Mesendoderm (in vitro differentiated cells): ENCODE measurements around the gene PICALM.
"Not testable (repeated sequence)": the region's sequence is repeated elsewhere in the genome, so short reads cannot be mapped to it uniquely, and the experiment has no call there.

Experiments used
- DNase-seq: peaks from one replicate; pipeline ENCODE4 v3.0.0; 2013
- H2AK5ac ChIP-seq: 2 replicates; pipeline ENCODE4 v1.6.1; 2013; ENCODE audit warnings: low read length, inconsistent platforms
- H2BK120ac ChIP-seq: 2 replicates; pipeline ENCODE4 v1.6.1; 2013; ENCODE audit warnings: low read depth, mild to moderate bottlenecking, low read length, moderate library complexity, mixed read lengths
- H2BK15ac ChIP-seq: replicated peaks from 2 replicates; pipeline ENCODE4 v1.6.1; 2013; ENCODE audit warnings: low read depth, mild to moderate bottlenecking, moderate library complexity
- H2BK5ac ChIP-seq: 2 replicates; pipeline ENCODE4 v1.6.1; 2013; ENCODE audit warnings: low read length, inconsistent platforms
- H3K18ac ChIP-seq: 2 replicates; pipeline ENCODE4 v1.6.1; 2013; ENCODE audit warnings: mild to moderate bottlenecking, low read length, mixed read lengths
- H3K23ac ChIP-seq: one replicate; pipeline ENCODE4 v1.6.1; 2013; ENCODE audit warnings: low read length
- H3K27ac ChIP-seq: 2 replicates; pipeline ENCODE4 v1.5.1; 2013; ENCODE audit warnings: low read depth, mild to moderate bottlenecking, inconsistent platforms, low read length, moderate library complexity
- H3K27me3 ChIP-seq: 2 replicates; pipeline ENCODE4 v1.6.1; 2013; ENCODE audit warnings: low read length, control low read depth, mild to moderate bottlenecking, inconsistent platforms; ENCODE audit not compliant: insufficient read depth, poor library complexity
- H3K36me3 ChIP-seq: 2 replicates; pipeline ENCODE4 v1.6.1; 2013; ENCODE audit warnings: low read length, inconsistent platforms; ENCODE audit not compliant: control insufficient read depth, insufficient read depth
- H3K4ac ChIP-seq: one replicate; pipeline ENCODE4 v1.6.1; 2013; ENCODE audit warnings: low read depth, mild to moderate bottlenecking, low read length, moderate library complexity
- H3K4me1 ChIP-seq: 2 replicates; pipeline ENCODE4 v1.6.1; 2013; ENCODE audit warnings: low read depth, low read length, inconsistent platforms; ENCODE audit not compliant: control insufficient read depth
- H3K4me2 ChIP-seq: 2 replicates; pipeline ENCODE4 v1.6.1; 2013; ENCODE audit warnings: low read length
- H3K4me3 ChIP-seq: 2 replicates; pipeline ENCODE4 v1.5.1; 2013; ENCODE audit warnings: mild to moderate bottlenecking, low read length
- H3K56ac ChIP-seq: one replicate; pipeline ENCODE4 v1.6.1; 2013; ENCODE audit warnings: low read length
- H3K79me1 ChIP-seq: 2 replicates; pipeline ENCODE4 v1.6.1; 2013; ENCODE audit warnings: low read length, inconsistent platforms
- H3K79me2 ChIP-seq: 2 replicates; pipeline ENCODE4 v1.6.1; 2013; ENCODE audit warnings: mild to moderate bottlenecking, low read length; ENCODE audit not compliant: control insufficient read depth, insufficient read depth
- H3K9ac ChIP-seq: 2 replicates; pipeline ENCODE4 v1.6.1; 2013; ENCODE audit warnings: low read length, inconsistent platforms
- H4K5ac ChIP-seq: one replicate; pipeline ENCODE4 v1.6.1; 2013; ENCODE audit warnings: low read length
- H4K8ac ChIP-seq: one replicate; pipeline ENCODE4 v1.6.1; 2013; ENCODE audit warnings: low read depth, mild to moderate bottlenecking, control low read depth, low read length, moderate library complexity
- WGBS: extraction: QIAGEN DNeasy Blood & Tissue Kit; methylation state at CpG from one replicate; pipeline ENCODE4 v1.1.7; 2013; ENCODE audit warnings: low lambda C conversion rate, missing lambda C conversion rate; ENCODE audit not compliant: insufficient coverage; ENCODE audit errors: extremely low coverage; 5-methylcytosine and 5-hydroxymethylcytosine counted together

Gene PICALM

GRCh38 chr11:85935751-85936150 is 133.1 kb downstream of the PICALM start:
- no peak overlapping the region for H3K23ac ChIP-seq
- H3K4me1 ChIP-seq = no peaks in the 10 kb centered on the region
- no peak overlapping the region for H2AK5ac ChIP-seq
- H3K27me3 ChIP-seq = no peaks in the 10 kb centered on the region
- H2BK5ac ChIP-seq = peak overlapping the region; percentile 13
- no peaks in the 10 kb centered on the region for H3K79me1 ChIP-seq
- no peak overlapping the region for H4K8ac ChIP-seq
- no peak overlapping the region for H3K18ac ChIP-seq
- H3K36me3 ChIP-seq = no peaks in the 10 kb centered on the region
- no peak overlapping the region for H4K5ac ChIP-seq
- H3K4ac ChIP-seq = no peak overlapping the region
- no peak for DNase-seq
- WGBS = no CpG with 5 or more reads among the region's 10 CpGs
- H2BK120ac ChIP-seq = no peak overlapping the region
- no peak overlapping the region for H2BK15ac ChIP-seq
- no peak overlapping the region for H3K27ac ChIP-seq
- H3K79me2 ChIP-seq = no peaks in the 10 kb centered on the region
- peak overlapping the region; percentile 15 for H3K56ac ChIP-seq
- no peak overlapping the region for H3K4me3 ChIP-seq
- no peak overlapping the region for H3K4me2 ChIP-seq
- H3K9ac ChIP-seq = no peak overlapping the region

- no peak overlapping the region for H2BK120ac ChIP-seq
- WGBS = no CpG with 5 or more reads among the region's 47 CpGs
- no peak overlapping the region for H3K18ac ChIP-seq
- H2BK15ac ChIP-seq = no peak overlapping the region
- H3K4me1 ChIP-seq = no peaks in the 10 kb centered on the region
- no peak overlapping the region for H2BK5ac ChIP-seq
- no peak overlapping the region for H3K4ac ChIP-seq
- no peak overlapping the region for H3K56ac ChIP-seq
- no peaks in the 10 kb centered on the region for H3K79me1 ChIP-seq
- no peak overlapping the region for H4K8ac ChIP-seq
- H3K36me3 ChIP-seq = no peaks in the 10 kb centered on the region
- no peak overlapping the region for H3K4me2 ChIP-seq
- no peaks in the 10 kb centered on the region for H3K79me2 ChIP-seq
- no peak overlapping the region for H3K4me3 ChIP-seq
- no peak overlapping the region for H4K5ac ChIP-seq
- H3K27me3 ChIP-seq = no peaks in the 10 kb centered on the region
- H3K23ac ChIP-seq = no peak overlapping the region
- no peak overlapping the region for H3K27ac ChIP-seq
- H3K9ac ChIP-seq = no peak overlapping the region
- no peak for DNase-seq
- H2AK5ac ChIP-seq = no peak overlapping the region
These were observed 134.2 kb downstream of the PICALM start for GRCh38 chr11:85934596-85935169.

DNA sequence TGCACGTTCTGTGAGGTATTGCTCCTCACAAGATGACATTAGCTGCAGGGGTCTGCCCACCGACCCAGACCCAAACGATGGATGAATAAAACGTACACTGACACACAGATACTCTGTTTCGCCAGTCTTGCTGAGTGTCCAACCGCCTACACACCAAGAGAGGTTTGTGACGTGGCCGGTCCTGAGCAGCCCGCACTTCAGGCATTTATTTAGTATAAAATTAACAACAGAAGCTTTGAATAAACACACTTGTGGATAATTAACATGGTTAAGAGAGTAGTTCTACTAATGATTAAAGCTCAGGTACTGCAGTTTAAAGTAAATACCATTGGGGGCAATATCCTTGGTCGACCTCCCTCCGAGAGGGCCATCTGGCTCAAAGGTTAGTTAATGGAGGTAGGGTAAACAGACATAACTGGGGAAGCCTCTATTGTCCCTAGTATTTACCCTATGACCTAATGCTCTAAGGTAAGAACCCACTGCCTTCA is 138.0 kb downstream of the PICALM start:
- no peak for DNase-seq
- H3K4me3 ChIP-seq = no peak overlapping the region
- H2BK5ac ChIP-seq = no peak overlapping the region
- no peak overlapping the region for H3K9ac ChIP-seq
- H3K27ac ChIP-seq = no peak overlapping the region
- no peak overlapping the region for H3K4ac ChIP-seq
- no peak overlapping the region for H2BK15ac ChIP-seq
- H4K5ac ChIP-seq = no peak overlapping the region
- no peak overlapping the region for H2AK5ac ChIP-seq
- H3K79me1 ChIP-seq = no peaks in the 10 kb centered on the region
- H4K8ac ChIP-seq = no peak overlapping the region
- H3K36me3 ChIP-seq = no peaks in the 10 kb centered on the region
- H3K18ac ChIP-seq = no peak overlapping the region
- H3K4me2 ChIP-seq = no peak overlapping the region
- H3K4me1 ChIP-seq = no peaks in the 10 kb centered on the region
- no peaks in the 10 kb centered on the region for H3K79me2 ChIP-seq
- no CpG with 5 or more reads among the region's 11 CpGs for WGBS
- no peak overlapping the region for H3K23ac ChIP-seq
- no peak overlapping the region for H3K56ac ChIP-seq
- no peaks in the 10 kb centered on the region for H3K27me3 ChIP-seq
- H2BK120ac ChIP-seq = no peak overlapping the region

DNA sequence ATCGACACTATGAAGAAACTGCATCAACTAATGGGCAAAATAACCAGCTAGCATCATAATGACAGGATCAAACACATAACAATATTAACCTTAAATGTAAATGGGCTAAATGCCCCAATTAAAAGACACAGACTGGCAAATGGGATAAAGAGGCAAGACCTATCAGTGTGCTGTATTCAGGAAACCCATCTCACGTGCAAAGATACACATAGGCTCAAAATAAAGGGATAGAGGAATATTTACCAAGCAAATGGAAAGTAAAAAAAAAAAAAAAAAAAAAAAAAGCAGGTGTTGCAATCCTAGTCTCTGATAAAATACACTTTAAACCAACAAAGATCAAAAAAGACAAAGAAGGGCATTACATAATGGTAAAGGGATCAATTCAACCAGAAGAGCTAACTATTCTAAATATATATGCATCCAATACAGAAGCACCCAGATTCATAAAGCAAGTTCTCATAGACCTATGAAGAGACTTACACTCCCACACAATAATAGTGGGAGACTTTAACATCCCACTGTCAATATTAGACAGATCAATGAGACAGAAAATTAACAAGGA is 142.2 kb downstream of the PICALM start:
- not testable (repeated sequence) for DNase-seq, H3K79me2 ChIP-seq, H3K36me3 ChIP-seq, H3K79me1 ChIP-seq, H3K4ac ChIP-seq, H2AK5ac ChIP-seq, H2BK15ac ChIP-seq, H3K4me2 ChIP-seq, H3K27ac ChIP-seq, H3K18ac ChIP-seq, H3K4me1 ChIP-seq, H3K4me3 ChIP-seq, H3K23ac ChIP-seq, H3K56ac ChIP-seq, H3K9ac ChIP-seq, H2BK120ac ChIP-seq, H3K27me3 ChIP-seq, H2BK5ac ChIP-seq, H4K8ac ChIP-seq, H4K5ac ChIP-seq
- WGBS = no CpG with 5 or more reads among the region's 2 CpGs

- Histone ChIP-seq H3K36me3 (no peaks in the 10 kb centered on the region), H3K4me2 (no peak overlapping the region), H3K18ac (no peak overlapping the region), H3K79me2 (no peaks in the 10 kb centered on the region), H2BK5ac (no peak overlapping the region), H2BK15ac (no peak overlapping the region), H3K9ac (no peak overlapping the region), H3K56ac (no peak overlapping the region), H4K8ac (no peak overlapping the region), H3K4me1 (peaks cover 3% of the 10 kb centered on the region), H3K4me3 (no peak overlapping the region), H2BK120ac (no peak overlapping the region), H2AK5ac (no peak overlapping the region), H3K27me3 (no peaks in the 10 kb centered on the region), H4K5ac (no peak overlapping the region), H3K4ac (no peak overlapping the region), H3K23ac (no peak overlapping the region), H3K27ac (no peak overlapping the region), H3K79me1 (no peaks in the 10 kb centered on the region)
- DNase-seq = no peak
- WGBS = no CpG with 5 or more reads among the region's 1 CpG
These were observed 145.4 kb downstream of the PICALM start for GRCh38 chr11:85923455-85923854.

DNA sequence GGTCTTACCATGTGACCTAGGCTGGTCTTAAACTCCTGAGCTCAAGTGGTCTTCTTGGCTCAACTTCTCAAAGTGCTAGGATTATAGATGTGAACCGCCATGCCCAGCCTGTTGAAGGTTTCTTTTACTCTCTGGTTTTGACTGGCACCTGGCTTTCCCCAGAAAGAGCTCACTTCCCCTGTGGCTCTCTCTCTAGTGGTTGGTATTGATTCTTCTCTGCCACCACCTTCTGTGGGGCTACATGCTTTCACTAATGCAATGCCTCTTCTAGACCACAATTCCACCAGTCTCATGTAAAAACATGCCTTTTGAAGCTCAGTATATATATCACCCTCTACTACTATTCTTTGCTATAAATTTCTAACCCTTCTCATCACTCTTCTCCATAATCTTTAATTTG is 146.5 kb downstream of the PICALM start:
- Histone ChIP-seq H4K8ac (no peak overlapping the region), H2AK5ac (no peak overlapping the region), H3K27ac (no peak overlapping the region), H3K23ac (no peak overlapping the region), H2BK5ac (no peak overlapping the region), H3K4me2 (no peak overlapping the region), H3K79me1 (no peaks in the 10 kb centered on the region), H3K9ac (no peak overlapping the region), H4K5ac (no peak overlapping the region), H2BK120ac (no peak overlapping the region), H3K79me2 (no peaks in the 10 kb centered on the region), H3K36me3 (no peaks in the 10 kb centered on the region), H3K4me3 (no peak overlapping the region), H3K4me1 (peaks cover 3% of the 10 kb centered on the region), H2BK15ac (no peak overlapping the region), H3K4ac (no peak overlapping the region), H3K18ac (no peak overlapping the region), H3K27me3 (no peaks in the 10 kb centered on the region), H3K56ac (no peak overlapping the region)
- no peak for DNase-seq
- no CpG with 5 or more reads among the region's 1 CpG for WGBS
